Stimulated activated CD8-positive, alpha-beta memory T cell treated with anti-CD3 and anti-CD28 coated beads, Interleukin-15, amount 100 ng/mL, for 24 hours (primary cell): ENCODE results near the gene OR2V2.
A peak's percentile ranks its signal among the peaks of the same experiment; 100 is the strongest.
"Not testable (repeated sequence)": the region's sequence is repeated elsewhere in the genome, so short reads cannot be mapped to it uniquely, and the experiment has no call there.

Source experiments
- DNase-seq: peaks from one replicate; pipeline ENCODE4 v3.0.0-alpha.2; 2020; ENCODE audit warnings: low read depth

The OR2V2 gene

GRCh38 chr5:181145133-181145532 is 2.3 kb upstream of the OR2V2 start:
- DNase-seq, result no peak

DNA sequence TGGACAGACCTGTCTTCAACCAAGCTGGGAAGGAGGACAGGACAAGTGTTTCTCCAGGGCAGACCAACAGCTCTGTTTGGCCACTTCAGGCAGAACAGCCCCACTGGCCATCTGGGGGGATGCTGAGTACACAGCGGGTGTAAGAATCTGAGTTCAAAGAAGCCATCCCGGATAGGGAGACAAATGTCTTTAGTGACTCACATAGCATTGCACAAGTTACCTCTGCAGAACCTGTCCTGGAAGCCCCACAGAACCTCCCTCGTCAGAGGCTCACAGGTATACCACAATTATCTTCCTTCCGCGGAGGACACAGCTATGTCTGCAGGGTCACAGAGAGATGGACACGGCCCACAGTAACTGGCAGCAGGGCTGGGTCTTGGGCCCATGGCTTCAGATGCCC is 2.0 kb downstream of the OR2V2 start:
- DNase-seq, result no peak

DNA sequence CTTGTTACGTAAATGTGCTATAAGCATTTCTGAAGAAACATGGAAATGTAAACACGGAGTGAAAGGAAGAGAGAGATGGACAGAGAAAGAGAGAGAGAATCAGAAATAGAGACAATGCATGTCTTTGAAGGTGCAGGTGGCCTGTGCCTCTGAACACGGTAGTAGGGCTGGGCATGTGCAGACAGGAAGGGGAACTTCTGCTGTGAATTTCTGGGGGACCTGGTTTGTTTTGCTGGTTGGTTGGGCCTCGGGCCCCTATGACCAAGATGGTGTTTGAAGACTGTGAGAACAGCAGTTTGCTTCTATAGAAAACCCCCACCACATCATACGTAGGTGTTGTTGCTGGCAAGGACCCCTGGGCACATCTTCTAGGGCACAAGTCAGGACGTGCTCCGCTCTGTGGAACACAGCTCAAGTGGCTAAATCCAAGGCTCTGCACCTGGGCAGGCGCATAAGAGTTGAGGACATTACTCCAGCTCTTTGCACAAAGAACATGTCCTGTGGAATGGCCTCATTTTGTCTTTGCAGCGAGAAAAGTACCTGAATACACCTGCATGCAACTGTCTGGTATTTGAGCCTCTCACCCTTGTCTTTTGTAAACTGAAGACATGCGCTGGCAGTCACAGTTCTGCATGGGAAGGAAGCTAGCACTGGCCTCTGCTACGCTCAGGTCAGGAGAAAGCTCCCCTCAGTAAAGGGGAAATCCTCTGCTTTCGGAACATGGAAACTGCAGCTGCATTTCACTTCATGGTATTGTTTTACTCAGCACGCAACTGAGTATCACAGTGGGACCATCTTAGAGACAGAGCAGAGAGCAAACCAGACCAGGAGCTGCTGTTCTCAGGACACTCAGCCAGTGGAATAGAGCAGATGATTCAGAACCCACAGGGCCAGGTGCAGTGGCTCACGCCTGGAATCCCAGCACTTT is 2.7 kb downstream of the OR2V2 start:
- no peak for DNase-seq

DNA sequence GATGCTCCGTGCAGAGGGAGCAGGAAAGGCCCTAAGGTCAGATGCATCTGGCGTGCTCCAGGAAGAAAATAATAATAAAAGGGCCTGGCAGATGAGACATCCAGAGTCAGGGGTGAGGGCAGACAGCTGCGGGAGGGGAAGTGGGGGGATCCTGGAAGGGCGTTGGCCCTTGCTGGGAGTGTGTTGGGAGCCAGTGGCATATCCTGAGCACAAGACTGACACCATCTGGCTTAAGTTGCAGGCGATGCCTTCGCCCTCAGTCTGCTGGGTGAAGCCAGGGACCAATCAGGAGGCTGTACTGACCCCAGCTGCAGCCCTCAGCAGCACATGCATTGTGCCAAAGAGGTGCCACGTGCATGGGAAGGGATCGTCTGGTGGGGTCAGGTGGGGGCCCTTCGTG is 3.8 kb downstream of the OR2V2 start:
- no peak for DNase-seq

GRCh38 chr5:181152406-181152805 is 5.0 kb downstream of the OR2V2 start:
- no peak for DNase-seq

- DNase-seq, result no peak
Measured at GRCh38 chr5:181153814-181154213, 6.4 kb downstream of the OR2V2 start.

GRCh38 chr5:181156758-181157157 is 9.4 kb downstream of the OR2V2 start:
- no peak for DNase-seq

- no peak for DNase-seq
Measured at GRCh38 chr5:181158869-181159268, 11.5 kb downstream of the OR2V2 start.

DNA sequence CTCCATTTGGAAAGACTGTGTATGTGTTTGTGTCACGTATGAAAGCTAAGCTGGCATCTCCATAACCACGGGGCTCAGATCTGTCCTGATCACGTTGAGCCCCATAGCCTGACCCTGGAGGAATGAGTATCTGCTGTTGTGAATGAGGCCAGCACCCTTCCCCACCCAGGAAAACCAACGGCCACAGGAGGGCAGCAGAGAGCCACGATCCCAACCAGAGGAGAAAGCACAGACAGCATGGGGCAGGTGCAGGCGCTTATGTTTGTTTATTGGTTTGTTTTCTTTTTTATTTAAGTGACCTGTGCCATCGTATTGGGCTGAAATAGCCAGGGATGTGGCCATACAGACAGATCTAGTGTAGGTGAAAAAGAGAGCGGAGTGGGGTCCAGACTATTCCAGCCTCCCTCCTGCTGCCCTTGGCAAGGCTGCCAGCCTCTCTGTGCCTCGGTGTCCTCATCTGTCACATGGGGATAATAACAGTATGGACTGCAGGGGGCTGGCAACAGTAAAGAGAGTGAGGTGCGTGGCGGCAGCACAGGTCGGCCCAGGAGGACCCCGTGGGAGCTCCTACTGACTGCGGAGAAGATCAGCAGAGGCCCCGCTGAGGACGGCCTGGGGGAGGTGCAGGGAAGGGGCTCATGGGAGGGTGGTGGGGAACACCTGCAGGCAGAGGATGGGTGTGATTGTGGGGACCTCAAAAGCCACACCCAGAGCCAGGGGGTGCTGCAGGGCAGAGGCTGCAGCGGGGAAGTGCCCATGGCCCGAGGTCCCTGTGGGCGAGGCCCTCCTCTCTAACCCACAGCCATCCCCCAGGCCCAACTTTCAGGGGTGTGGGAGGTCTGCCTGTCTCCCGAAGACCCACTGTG is 12.1 kb downstream of the OR2V2 start:
- DNase-seq, result peak; percentile 91

DNA sequence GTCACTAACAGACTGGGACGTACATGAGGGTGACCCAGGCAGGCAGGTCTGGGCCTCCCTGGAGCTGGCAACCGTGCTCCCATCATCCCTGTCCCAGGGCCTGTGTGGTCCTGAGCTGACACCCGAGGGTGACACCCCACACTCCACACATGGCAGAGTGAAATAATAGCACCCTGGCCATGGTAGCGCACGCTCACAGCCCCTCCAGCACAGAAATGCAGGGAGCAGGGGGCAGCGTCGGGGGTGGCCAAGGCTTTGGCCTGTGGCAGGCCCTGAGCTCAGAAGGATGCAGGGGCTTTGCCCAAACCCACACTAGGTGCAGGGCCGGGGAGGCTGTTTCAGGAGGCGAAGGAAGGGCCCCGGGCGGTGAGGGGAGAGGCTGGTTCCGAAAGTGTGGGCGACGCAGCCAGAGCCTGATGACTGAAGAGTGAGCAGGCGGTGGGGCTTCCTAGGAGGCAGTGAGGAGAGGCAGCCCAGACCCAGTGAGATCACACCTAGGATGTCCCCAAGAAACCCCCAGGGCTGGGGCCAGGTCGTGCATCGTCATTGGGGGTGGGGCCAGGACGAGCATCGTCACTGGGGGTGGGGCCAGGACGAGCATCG is 12.9 kb downstream of the OR2V2 start:
- peak; percentile 49 for DNase-seq

- not testable (repeated sequence) for DNase-seq
Measured at GRCh38 chr5:181160755-181161533, 13.6 kb downstream of the OR2V2 start.

- DNase-seq, result no peak
Measured at GRCh38 chr5:181161534-181162175, 14.3 kb downstream of the OR2V2 start.

- DNase-seq, result no peak
Measured at GRCh38 chr5:181163487-181164075, 16.2 kb downstream of the OR2V2 start.

DNA sequence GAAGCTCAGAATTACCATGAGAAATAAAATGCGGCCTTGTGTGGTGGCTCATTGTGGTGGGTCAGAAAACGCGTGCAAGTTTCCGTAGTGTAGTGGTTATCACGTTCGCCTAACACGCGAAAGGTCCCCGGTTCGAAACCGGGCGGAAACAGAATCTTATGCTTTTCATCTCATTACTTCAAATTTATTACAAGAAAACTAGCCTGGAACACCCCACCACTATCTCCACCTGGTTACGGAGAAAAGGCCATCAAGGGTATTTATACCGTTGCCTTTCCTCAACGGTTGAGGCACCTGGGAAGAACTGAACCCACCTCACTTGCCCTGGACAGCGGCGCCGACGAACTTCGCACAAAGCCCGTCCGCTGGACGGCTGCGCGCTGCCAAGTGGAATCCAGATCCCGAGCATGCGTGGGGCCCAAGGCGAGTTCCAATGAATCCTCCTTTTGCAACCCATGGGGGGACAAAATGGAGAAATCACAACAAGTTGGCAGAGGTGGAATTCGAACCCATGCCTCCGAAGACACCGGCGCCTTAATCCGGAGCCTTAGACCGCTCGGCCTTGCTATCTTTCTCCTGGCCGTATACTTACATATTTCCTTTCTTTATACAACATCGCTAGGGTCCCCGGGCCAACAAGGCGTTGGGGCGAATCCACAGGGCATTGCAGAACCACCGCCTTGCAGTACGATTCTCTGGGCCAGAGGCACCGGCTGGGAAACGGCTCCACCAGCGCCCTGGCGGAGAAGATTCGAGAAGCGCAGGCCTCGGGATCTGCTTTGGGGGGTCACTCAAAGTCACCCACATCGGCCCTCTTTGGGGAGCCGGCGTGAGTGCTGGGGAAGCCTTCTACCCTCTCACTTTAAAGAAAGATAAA is 16.9 kb downstream of the OR2V2 start:
- no peak for DNase-seq

- DNase-seq, result no peak
Measured at GRCh38 chr5:181166812-181167733, 19.7 kb downstream of the OR2V2 start.

DNA sequence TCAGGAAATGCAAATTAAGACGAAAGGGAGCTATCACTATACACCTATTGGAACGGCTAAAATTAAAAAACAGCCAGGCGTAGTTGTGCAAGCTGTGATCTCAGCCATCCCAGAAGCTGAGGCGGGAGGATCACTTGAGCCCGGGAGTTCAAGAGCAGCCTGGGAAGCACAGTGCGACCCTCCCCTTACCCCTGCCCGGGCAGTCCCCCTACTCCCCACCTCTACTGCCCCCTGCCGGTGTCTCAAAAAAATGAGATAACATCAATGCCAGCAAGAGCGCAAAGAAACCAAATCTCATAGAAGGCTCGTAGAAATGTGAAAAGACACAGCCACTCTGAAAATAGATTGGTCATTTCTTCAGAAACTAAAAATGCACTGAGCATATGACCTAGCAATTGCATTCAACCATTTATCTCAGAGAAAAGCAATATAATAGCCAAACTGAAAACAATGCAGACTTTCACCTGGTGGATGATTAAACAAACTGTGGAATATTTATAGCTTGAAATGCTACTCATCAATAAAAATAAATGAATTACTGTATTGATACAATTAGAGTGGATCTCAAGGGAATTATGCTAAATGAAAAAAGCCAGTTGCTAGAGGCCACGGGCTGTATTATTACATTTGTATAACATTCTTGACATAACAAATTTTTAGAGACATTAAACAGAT is 20.6 kb downstream of the OR2V2 start:
- no peak for DNase-seq

DNA sequence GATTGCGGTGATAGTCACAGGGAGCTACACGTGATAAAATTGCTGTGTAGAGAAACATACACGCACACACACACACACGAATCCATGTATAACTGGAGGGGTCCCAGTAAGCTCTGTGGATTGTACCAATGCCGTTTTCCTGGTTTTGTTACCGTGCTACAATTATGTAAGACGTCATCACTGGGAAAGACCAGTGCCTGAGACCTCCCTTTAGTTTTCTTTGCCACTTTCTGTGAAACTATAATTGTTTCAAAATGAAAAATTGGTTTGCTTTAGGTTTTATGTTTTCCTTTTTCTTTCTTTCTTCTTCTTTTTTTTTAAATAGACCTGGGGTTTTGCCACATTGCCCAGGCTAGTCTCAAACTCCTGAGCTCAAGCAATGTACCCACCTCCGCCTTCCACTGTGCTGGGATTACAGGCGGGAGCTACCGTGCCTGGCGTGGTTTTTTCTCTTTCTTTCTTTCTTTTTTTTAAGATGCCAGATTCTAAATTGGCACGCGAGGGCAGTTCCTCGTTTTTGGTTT is 21.3 kb downstream of the OR2V2 start:
- DNase-seq, result no peak
